Measurements from ENCODE around the gene DEFB129.

GRCh38 chr20:278607-279571 lies 51.8 kb downstream of the DEFB129 start:
- no peak for TF ChIP-seq EP300 (IDR thresholded peaks at IDR 0.05)
- TF ChIP-seq, protein P1, sequence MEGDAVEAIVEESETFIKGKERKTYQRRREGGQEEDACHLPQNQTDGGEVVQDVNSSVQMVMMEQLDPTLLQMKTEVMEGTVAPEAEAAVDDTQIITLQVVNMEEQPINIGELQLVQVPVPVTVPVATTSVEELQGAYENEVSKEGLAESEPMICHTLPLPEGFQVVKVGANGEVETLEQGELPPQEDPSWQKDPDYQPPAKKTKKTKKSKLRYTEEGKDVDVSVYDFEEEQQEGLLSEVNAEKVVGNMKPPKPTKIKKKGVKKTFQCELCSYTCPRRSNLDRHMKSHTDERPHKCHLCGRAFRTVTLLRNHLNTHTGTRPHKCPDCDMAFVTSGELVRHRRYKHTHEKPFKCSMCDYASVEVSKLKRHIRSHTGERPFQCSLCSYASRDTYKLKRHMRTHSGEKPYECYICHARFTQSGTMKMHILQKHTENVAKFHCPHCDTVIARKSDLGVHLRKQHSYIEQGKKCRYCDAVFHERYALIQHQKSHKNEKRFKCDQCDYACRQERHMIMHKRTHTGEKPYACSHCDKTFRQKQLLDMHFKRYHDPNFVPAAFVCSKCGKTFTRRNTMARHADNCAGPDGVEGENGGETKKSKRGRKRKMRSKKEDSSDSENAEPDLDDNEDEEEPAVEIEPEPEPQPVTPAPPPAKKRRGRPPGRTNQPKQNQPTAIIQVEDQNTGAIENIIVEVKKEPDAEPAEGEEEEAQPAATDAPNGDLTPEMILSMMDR (IDR thresholded peaks at IDR 0.05) = peak in 1 of 3 donors; percentile 16

All from ovary (tissue), 3 donors.